Ramos (cell line): ENCODE measurements around the gene ARNT2.

ENCODE experiments used
- in situ Hi-C: fragments of 300-500 bp; cut with MboI; formaldehyde crosslinking; loops from one replicate; pipeline ENCODE4 v1.14.3; 2022; ENCODE audit warnings: low sequenced_read_pairs; ENCODE audit not compliant: unreplicated experiment

Gene ARNT2

GRCh38 chr15:80605591-80606150, 201.5 kb downstream of the ARNT2 start:
- in situ Hi-C loops: no loop called here

DNA sequence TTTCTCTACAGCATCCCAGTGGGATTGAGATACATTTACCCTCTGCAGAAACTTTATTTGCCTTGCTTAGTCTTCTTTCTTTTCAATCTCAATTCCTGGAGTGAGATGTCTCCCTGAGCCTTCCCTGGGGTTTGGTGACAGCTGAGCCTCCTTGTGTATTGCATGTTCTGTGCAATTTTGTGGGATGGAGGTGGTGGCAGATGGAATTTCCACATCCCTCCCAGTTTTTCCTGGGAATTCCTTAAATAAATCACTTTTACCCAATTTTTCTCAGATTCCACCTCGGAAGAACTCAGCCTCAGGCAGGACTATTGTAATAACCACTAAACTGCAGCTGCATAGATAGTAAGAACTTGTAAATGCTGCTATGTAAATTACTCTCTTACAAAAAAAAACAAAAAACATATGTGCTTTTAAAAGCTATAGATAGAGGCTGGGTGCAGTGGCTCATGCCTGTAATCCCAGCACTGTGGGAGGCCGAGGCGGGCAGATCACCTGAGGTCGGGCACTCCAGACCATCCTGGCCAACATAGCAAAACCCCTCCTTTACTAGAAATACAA, 202.4 kb downstream of the ARNT2 start:
- in situ Hi-C loops: no loop called here

- in situ Hi-C loops: no loop called here
Observed at GRCh38 chr15:80607287-80607980, 203.3 kb downstream of the ARNT2 start.

DNA sequence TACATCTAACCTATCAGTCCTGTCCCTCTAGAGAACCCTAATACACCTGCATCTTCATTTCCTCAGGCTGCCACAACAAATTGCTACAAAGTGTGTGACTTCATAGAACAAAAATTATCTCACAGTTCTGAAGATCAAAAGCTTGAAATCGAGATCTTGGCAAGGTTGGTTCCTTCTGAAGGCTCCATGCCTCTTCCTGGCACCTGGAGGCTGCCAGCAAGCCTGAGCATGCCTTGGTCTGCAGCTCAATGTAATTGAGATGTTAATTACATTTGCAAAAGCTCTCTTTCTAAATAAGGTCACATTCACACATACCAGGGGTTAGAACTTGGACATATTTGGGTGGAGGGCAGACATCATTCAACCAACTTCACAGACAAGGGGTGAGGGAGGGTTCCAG, 204.5 kb downstream of the ARNT2 start:
- in situ Hi-C loops: no loop called here

GRCh38 chr15:80609091-80609490, 204.9 kb downstream of the ARNT2 start:
- in situ Hi-C loops: no loop called here

- in situ Hi-C loops: no loop called here
Observed at GRCh38 chr15:80609512-80609946, 205.3 kb downstream of the ARNT2 start.

- in situ Hi-C loops: no loop called here
Observed at GRCh38 chr15:80611543-80612080, 207.4 kb downstream of the ARNT2 start.

- in situ Hi-C loops: no loop called here
Observed at GRCh38 chr15:80612118-80612823, 208.1 kb downstream of the ARNT2 start.

DNA sequence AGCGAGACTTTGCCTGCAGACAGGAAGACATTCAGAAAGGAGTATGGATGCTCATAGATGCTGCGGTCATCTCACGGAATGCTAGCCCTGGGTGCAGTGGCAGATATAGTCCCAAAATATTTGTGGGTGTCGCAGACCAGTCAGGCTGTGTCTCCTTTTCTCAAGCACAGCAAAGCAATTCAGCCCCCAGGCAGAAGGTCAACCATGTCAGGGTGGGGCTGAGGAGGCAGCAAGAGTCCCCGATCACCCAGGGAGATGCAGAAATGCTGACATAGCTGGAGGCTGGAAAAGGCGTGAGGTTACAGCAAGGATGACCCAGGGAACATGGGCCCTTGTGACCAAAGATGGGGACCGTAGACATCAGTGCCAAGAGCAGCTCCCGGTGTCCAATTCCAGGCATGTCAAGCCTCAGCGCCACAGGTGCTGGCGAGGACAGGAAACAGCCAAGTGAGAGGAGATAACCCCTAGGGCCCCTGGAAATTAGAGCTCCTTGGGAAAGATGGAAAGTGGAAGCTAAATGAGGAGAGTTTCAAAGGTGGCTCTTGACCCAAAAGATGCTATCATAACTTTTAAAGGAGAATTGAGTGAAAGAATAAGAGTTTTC, 209.7 kb downstream of the ARNT2 start:
- in situ Hi-C loops: no loop called here

DNA sequence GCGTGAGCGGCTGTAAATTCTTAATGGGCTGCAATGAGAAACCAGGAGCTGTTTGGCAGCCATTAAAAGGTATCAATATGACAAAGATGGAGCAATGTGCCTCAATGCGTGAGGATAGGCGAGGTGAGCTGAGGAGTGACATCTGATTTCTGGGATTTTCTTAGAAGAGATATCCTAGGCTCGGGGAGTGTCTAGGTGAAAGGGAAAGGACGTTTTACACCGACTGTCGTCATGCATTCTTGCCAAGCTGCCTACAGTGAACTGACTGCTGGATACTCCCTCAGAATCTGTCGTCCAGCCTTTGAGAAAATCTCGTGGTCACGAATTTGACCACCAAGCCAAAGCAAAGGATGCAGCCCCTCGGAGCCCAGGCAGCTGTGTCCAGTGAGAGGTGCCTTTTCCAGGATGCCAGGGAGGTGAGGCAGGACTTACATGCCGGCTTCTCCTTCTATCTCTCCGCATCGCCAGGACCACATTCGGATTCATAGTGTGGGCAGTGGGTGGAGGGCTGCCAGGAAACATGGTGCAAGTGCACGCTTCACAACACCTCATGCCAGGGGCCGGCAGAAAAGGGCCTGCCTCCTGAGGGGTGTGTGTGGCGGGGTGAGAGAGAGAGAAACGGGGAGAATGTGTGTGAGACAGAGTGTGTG, 210.7 kb downstream of the ARNT2 start:
- in situ Hi-C loops: no loop called here

- in situ Hi-C loops: no loop called here
Observed at GRCh38 chr15:80615361-80615736, 211.2 kb downstream of the ARNT2 start.

- in situ Hi-C loops: no loop called here
Observed at GRCh38 chr15:80615783-80616391, 211.7 kb downstream of the ARNT2 start.

- in situ Hi-C loops: no loop called here
Observed at GRCh38 chr15:80618685-80619400, 214.7 kb downstream of the ARNT2 start.

- in situ Hi-C loops: no loop called here
Observed at GRCh38 chr15:80619680-80620079, 215.5 kb downstream of the ARNT2 start.

DNA sequence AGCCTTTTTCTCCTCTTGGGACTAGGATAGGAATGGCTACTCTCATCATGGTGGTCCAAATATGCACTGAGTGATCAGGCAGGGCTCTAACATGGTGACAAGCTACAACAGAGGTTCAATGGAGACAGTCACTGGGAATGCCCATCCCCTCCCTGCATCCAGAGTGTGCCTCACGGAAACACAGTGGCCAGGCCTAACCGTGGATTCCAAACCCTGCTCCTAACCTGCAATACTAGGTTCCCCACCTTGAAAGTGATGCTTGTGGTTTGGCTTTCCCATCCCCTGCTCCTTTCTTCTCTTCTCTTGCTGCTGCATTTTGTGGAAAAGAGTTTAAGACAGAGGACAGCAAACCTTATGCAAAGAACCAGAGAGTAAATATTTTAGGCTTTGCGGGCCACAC, 216.0 kb downstream of the ARNT2 start:
- in situ Hi-C loops: no loop called here

DNA sequence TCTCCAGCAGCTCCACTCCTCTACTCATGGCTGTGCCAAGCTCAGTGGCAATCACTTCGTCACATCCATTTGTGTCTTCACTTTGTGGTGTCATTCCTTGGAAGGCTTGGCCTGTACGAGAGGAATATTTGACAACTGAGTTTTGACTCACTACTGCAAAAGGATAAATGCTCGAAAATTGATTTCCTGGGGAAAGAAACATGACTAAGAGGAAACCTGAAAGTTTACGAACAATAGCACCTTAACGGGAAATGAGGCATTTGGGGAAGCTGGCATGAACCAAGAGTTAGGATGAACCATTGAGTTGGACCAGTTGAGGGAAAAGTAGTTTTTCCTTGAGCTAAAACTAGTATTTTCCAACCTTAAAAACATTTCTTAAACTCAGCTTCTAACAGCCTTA, 216.7 kb downstream of the ARNT2 start:
- in situ Hi-C loops: no loop called here

GRCh38 chr15:80626643-80627120, 222.5 kb downstream of the ARNT2 start:
- in situ Hi-C loops: no loop called here

GRCh38 chr15:80629355-80629754, 225.2 kb downstream of the ARNT2 start:
- in situ Hi-C loops: no loop called here

DNA sequence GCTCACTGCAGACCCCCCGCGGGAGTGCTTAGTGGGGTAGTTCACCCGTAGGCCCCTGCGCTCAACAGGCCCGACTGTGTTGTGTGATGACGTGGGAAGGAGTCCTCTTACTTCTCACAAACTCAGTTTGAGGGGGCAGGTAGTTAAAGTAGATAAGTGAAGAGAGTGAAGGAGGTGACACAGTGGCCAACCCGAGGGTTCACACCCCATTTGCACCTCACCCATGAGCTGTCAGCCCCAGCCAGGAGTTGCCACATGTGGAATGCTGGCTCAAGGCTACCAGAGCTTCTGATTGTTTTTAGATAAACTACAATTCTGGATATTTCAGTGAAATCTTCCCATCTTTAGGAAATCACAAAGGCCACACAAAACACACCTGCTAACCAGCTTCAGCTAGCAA, 226.8 kb downstream of the ARNT2 start:
- in situ Hi-C loops: no loop called here
